ENCODE measurements around the gene RABGAP1L. TPM values are rescaled to one million over a fixed set of nuclear protein-coding genes. Genes with fewer than 3 reads are reported as not detected.
"Not testable (repeated sequence)": the region's sequence is repeated elsewhere in the genome, so short reads cannot be mapped to it uniquely, and the experiment has no call there.

Gene RABGAP1L
- total RNA-seq, 4 donors from 2014 or later, result 31.7 to 49.7 (median 34.3) TPM

- no peak for ATAC-seq (ENCODE audit: low FRiP score)
- DNase-seq (ENCODE audit: low spot score), result no peak
- TF ChIP-seq CTCF (IDR thresholded peaks at IDR 0.05), result no peak
Observed at GRCh38 chr1:174626031-174627025, 467.0 kb downstream of the RABGAP1L start.

- TF ChIP-seq CTCF (IDR thresholded peaks at IDR 0.05), result no peak
- ATAC-seq (ENCODE audit: low FRiP score) (no peak), DNase-seq (ENCODE audit: low spot score) (no peak)
Observed at GRCh38 chr1:174637487-174637886, 478.2 kb downstream of the RABGAP1L start.

- ATAC-seq (ENCODE audit: low FRiP score) (no peak), DNase-seq (ENCODE audit: low spot score) (no peak)
- no peak for TF ChIP-seq CTCF (IDR thresholded peaks at IDR 0.05)
Observed at GRCh38 chr1:174639461-174639860, 480.1 kb downstream of the RABGAP1L start.

GRCh38 chr1:174640783-174641182 is 481.5 kb downstream of the RABGAP1L start:
- no peak for ATAC-seq (ENCODE audit: low FRiP score)
- no peak for DNase-seq (ENCODE audit: low spot score)
- TF ChIP-seq CTCF (IDR thresholded peaks at IDR 0.05), result no peak

GRCh38 chr1:174642393-174642792 is 483.1 kb downstream of the RABGAP1L start:
- ATAC-seq (ENCODE audit: low FRiP score) (no peak), DNase-seq (ENCODE audit: low spot score) (no peak)
- no peak for TF ChIP-seq CTCF (IDR thresholded peaks at IDR 0.05)

- ATAC-seq (ENCODE audit: low FRiP score) (no peak), DNase-seq (ENCODE audit: low spot score) (no peak)
- no peak for TF ChIP-seq CTCF (IDR thresholded peaks at IDR 0.05)
Observed at GRCh38 chr1:174643206-174643605, 483.9 kb downstream of the RABGAP1L start.

GRCh38 chr1:174649572-174649971 is 490.3 kb downstream of the RABGAP1L start:
- not testable (repeated sequence) for ATAC-seq (ENCODE audit: low FRiP score)

More at GRCh38 chr1:174649572-174649971, 490.3 kb downstream of the RABGAP1L start:
- DNase-seq (ENCODE audit: low spot score), result not testable (repeated sequence)
